ENCODE measurements around the gene ZCCHC2.

The ZCCHC2 gene

GRCh38 chr18:62610701-62611411 lies 88.0 kb downstream of the ZCCHC2 start:
- no peak for DNase-seq (ENCODE audit: low read depth)

DNA sequence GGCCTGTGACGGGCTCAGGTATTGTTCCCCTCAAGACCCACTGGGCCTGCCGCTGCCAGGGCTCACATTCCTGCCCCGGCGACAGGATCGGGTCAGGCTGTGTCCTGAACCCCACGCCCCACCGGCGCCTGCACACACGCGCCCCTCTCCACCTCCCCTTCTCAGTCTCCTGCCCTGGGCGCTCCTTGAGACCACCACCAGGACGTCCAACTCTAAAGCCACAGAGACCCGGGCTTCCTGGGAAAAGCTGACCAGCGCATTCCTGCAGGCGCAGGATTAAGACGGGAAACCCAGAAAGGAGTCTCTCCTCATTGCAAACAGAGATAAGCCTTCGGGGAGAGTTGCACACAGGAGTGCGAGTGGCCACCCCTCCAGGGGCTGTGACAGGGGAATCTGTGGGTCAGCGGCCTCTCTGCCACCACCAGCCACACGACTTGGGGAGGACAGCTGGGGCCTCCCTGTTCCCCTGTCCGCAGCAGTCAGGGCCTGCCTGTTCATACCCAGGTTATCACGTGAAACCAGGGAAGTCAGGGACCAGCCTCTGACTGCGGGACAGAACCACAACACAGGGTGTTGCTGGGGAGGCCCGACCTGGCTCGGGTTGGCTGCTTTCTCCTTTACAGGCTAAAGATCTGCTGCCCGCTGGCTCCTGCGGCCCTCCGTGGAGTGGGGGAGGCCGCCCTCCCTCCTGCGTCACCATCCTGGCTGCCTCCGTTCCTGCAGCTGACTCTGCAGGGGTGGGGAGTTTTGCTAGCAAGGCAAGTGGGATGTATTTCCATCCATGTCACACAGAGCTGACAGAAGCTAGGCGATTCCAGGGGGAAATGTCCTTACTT lies 88.8 kb downstream of the ZCCHC2 start:
- DNase-seq (ENCODE audit: low read depth) = no peak

DNA sequence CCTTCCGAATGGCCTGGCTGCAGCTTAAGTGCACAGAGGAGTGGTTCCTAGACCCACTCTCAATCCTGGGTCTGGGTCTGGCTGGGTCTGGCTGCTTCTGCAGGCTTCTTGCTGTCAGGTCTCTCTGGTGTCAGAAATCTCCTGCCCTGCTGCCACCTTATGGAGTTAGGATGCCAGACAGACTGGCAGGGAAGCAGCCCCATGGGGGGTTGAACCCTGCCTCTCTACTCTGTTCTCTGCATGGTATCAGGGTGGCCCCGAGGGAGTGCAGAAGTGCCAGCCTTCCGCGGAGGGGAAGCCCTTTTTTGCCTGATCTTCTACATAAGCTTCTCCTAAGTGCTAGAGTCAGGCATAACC lies 89.4 kb downstream of the ZCCHC2 start:
- DNase-seq (ENCODE audit: low read depth) = no peak

DNA sequence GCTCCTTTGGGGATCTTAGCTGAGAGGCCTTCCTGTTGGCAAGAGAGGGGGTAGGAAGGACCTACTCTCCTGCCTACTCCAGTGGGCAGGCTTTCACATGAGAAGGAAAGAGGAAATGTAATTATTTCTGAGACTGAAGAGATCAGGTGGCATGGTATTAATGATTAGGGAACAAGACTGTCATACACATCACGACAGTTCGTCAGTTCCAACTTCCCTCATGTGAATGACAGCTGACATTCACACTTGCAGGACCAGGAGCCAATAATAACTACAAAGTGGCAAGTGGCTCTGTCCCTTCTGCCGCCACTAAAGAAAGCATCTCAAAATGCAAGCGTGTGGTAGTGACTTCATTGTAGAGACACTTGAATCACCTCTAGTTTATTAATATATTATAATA lies 90.0 kb downstream of the ZCCHC2 start:
- no peak for DNase-seq (ENCODE audit: low read depth)

GRCh38 chr18:62614494-62614893 lies 91.7 kb downstream of the ZCCHC2 start:
- no peak for DNase-seq (ENCODE audit: low read depth)

GRCh38 chr18:62616331-62616805 lies 93.5 kb downstream of the ZCCHC2 start:
- DNase-seq (ENCODE audit: low read depth) = no peak

DNA sequence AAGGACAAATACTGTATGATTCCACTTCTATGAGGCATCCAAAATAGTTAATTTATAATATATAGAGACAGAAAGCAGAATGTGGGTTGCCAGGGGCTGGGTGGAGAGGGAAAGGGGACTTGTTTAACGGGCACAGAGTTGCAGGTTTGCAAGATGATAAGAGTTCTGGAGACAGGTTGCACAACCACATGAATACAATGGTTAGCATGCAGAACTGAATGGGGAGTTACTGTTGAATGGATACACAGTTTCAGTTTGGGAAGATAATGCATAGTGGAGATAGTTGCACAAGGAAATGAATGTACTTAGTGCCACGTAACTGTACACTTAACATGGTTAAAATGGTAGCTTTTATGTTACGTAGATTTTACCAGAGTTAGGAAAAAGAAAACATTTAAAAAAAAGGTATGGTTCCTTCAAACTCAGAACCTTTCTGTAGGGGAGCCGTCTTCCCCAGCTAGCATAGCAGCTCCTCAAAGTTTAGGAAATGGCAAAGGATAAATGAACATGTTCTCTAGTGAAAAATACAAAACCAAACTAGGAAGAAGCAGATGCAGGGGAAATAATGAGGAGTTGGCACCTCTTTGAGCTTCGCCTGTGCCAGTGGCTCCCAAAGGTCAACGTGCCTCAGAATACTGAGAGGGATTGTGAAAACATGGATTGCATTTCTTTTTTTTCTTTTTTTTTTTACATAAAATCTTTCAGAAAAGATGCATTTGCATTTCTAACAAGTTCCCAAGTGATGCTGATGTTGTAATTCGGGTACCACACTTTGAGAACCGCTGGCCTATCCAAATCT lies 95.2 kb downstream of the ZCCHC2 start:
- DNase-seq (ENCODE audit: low read depth) = no peak

GRCh38 chr18:62618735-62619134 lies 95.9 kb downstream of the ZCCHC2 start:
- no peak for DNase-seq (ENCODE audit: low read depth)

GRCh38 chr18:62621546-62621945 lies 98.7 kb downstream of the ZCCHC2 start:
- no peak for DNase-seq (ENCODE audit: low read depth)

- no peak for DNase-seq (ENCODE audit: low read depth)
Measured at GRCh38 chr18:62625019-62625418, 102.2 kb downstream of the ZCCHC2 start.

Measured in activated gamma-delta T cell treated with anti-CD3 and anti-CD28 coated beads, Interleukin-2, amount 50 U/mL, for 16 hours (primary cell).